GM21825 (cell line): ENCODE results near the gene DLG2.
"Not testable (repeated sequence)": the region's sequence is repeated elsewhere in the genome, so short reads cannot be mapped to it uniquely, and the experiment has no call there.

Experiments
- ATAC-seq: cut with Tn5 transposase; IDR thresholded peaks from one replicate; pipeline ENCODE4 v1.9.1; 2021; ENCODE audit warnings: mild to moderate bottlenecking, moderate library complexity; ENCODE audit not compliant: unreplicated experiment

DLG2 gene

DNA sequence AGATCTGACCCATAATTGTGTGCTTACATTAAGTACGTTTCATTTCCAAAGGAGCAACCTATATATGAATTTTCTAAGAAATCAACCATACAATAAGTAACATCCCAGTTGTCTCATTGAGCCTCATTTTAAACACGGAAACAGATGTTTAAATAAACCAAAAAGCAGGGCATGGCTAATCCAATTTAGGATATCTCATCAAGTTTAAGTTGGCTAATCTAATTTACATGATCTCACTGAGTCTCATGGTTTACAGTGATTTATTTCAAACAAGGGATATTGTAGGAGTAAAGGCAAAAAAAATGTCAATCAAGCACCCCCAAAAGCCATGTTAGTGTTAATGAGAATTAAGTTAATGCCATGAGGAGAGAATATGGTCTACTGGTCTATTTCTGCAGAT lies 1841.2 kb downstream of the DLG2 start:
- no peak for ATAC-seq

DNA sequence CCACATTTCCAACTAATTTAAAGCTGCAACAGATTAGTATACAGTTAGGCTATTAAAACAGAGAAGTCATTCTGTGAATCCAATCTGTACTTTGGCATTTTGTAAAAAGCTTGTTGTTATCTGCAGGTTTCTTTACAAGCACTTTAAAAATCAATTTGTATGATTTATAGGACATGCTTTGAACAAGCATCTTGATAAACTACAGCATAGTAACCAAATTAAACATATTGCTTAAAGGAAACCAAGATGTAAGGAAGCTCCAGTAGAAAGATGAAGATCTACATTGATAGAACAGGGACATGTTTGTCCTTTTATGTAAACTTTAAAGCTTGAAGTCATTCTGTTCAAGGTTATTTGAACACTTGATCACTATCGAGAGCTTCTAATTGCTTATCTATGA lies 1842.7 kb downstream of the DLG2 start:
- ATAC-seq = no peak

DNA sequence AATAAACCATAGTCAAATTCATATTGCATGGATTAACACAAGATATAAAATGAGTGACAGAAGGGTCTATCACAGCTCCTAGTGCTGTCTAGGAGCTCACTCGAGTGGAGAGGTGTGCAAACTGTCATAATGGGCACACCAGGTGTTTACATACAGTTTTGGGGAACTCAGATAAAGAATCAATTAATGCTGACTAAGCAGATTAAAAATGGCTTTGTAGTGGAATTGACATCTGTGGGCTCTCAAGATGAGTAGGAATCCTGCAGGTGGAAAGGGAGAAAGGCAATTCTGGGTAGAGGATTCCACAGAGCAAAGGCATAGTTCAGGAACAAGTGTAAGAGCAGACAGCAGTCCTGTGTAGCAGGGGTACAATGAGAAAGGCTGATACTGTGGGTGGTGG lies 1844.8 kb downstream of the DLG2 start:
- ATAC-seq = no peak

DNA sequence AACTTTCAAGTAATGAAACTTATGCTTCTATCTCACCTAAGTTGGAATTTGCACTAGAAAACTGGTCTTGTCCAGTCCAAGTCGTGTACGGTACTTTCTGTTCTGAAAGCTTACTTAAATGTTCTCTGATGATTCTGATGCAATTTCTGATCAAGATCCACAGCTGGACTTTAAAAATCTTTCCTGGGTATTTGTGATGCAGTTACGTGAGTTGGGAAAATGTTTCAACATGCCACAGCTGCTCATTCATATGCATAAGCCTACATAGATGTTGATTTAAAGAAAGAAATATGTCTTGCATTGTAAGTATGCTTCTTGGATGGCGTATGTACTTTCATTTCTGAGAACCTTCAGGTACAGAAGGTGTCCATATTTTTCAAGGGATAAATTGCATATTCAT lies 1847.3 kb downstream of the DLG2 start:
- ATAC-seq = no peak

DNA sequence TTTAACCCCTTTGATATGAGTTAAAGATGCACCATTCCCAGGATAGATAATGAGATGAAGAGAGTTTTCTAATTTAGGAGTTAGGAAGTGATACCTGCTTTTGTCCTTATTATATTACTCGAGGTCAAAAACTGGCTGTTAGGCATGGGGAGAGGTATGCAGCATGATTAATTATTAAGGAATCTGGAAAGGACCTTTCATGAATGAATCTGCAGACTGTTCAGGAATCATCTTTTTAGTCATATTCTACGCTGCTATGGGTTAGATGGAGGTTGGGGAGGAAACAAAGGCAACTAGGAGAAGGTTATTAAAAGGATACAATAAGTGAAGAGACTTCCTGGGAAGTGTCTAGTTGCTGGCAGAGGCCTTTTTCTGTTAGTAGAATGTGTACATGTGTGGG lies 1848.5 kb downstream of the DLG2 start:
- no peak for ATAC-seq

DNA sequence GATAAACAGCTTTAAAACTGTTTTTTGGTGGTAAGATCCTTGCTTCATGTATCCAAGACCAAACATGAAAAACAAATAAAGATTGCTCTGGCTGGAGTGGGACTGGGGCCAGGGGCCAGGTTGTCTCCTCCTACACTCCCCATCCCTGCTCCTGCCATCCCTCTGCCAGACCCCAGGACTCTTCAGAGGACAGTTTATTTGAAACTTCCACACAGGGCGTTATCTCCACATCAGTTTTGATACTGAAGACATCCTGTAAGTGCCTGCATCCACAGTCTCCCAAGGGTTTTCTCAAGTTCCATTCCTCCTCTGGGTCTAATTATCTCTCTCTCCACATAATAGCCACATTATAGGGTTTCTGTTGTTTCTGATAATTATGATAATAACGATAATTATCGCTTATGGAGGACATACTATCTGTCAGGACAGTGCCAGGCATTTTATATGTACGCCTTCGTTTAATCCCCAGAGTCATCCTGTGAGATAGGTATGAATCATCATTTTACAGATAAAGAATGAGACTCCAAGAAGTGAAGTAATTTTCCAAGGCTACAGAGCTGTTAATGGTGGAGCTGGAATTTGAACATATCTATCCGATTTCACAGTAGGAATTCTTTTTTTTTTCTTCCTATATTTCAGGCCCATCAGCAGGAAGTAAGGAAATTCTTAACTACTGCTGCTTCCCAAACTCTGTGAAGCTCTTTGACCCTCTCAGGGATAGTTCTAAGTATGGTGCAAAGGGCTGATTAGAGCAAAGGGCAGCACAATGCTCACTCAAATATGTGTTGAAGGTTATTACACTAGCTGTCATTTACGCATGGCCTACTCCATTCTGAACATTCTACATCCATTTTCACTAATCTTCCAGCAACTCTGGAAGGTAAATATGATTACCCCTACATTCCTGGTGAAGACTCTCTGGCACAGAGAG lies 1852.9 kb downstream of the DLG2 start:
- no peak for ATAC-seq

DNA sequence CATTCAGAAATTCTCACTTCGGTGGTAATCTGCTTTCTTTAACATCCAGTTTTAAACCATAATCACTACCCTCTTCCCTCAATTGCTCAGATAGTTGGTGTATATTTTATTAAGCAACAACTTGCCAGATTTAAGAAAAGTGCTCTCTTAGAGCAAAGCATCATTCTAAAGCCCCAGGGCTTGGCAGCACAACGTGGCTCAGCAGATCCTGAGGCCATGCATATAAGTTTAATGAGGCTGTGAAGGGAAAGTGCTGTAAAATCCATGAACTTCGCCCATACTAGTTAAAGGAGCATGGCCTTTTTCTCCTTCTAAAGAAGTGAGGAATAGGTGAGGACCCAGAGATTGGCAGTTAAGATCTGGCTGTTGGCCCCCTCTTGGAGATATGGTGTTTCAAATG lies 1858.7 kb downstream of the DLG2 start:
- ATAC-seq = no peak

DNA sequence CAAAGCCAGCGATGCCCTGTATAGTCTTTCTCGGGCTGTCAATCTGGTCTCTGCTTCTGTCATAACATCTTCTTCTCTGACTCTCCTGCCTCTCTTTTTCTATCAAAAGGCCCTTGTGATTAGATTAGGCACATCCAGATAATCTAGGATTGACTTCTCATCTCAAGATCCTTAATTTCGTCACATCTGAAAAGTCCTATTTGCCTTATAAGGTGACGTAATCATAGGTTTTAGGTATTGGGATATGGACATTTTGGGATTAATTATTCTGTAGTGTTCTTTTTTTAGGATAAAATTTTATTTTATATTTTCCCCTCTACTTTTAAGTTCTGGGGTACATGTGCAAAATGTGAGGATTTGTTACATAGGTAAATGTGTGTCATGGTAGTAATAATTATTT lies 1860.2 kb downstream of the DLG2 start:
- ATAC-seq = no peak

DNA sequence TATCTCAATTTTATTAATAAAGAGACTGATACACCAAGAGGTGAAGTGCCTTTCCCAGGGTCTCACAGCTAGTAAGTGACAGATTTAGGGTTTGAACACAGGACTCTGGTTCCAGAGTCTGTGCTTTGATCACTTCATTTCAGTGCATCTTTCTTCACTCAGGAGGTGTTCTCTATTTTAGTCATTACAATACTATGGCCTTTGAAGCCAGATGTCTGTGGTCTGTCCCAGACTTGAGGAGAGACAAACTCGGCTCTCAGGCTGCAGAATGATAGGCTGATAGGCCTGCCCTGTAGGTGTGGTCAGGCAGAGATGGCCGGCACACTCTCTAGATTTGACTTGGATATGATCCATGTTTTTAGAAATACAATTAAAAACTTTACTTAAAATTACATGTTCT lies 1862.5 kb downstream of the DLG2 start:
- no peak for ATAC-seq

DNA sequence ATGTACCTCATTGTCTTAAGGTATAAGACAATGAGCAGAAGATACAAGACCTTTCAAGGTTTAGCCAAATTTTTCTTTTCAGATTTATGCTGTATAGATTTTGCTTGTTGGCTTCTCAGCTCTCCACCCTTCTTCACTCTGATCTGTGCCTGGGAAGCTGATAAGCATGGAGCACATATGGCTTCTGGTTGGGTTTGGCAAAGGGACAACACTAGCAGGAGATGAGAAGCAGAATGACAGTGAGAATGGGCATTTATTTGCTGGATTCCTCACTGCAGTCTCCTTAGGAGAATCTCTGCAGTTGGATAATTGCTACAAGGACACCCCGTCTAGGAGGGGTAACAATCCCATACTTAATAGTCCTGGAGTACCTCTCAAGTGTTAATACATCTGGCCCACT lies 1866.2 kb downstream of the DLG2 start:
- ATAC-seq = no peak

DNA sequence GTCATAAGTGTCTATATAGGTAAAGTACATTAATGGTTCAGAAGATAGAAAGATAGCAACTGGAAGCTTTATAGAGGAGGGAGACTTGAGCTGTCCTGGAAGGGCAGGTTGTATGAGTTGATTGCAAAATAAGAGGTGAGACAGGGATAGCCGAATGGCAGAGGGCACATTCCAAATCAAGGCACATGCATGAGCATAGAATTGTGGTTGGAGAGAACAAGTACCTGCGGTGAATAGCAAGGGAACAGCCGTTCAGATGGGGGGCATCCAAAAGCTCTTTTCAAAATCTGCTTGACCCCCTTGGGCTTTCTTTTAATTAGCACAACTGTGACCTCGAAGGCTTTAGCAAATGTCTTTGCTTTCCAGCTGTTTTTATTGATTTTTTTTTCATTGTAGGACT lies 1868.0 kb downstream of the DLG2 start:
- no peak for ATAC-seq

DNA sequence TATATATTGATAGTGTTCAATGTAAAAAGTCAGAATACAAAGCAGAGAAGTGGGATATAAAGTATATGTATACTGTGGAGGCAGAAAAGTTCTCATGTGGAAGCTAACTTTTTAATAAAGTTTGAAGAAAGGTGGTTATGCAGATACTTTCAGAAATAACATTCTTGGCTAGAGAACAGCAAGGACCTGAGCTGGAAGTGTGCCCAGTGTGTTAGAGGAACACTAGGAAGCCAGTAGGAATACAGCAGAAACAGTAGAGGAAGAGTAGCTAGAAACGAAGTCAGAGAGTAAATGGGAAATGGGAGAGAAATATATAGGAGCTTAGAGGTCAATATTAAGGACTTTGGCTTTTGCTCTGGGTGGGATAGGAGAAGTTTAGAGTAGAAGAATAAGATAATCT lies 1876.1 kb downstream of the DLG2 start:
- ATAC-seq = no peak

DNA sequence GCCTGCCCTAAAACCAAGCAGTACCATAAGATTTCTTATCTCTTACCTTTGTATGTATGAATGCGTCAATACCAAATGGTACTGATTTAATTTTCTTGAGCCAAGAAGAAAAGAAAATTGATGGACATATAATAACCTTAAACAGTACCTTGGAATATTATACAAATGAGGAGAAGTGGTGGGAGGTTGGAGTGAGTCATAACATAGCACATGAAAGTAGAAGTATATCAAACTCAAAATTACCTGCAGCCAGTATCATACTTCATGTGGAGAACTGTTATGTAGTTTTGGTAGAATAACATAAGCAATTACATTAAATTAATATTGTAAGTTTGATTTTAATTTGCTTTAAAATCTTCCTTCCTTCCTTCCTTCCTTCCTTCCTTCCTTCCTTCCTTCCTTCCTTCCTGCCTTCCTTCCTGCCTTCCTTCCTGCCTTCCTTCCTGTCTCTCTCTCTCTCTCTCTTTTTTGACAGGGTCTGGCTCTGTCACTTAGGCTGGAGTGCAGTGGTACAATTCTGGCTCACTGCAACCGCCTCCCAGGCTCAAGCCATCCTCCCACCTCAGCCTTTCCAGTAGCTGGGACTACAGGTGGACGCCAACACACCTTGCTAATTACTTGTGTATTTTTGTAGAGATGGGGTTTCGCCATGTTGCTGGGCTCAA lies 1880.1 kb downstream of the DLG2 start:
- no peak for ATAC-seq

DNA sequence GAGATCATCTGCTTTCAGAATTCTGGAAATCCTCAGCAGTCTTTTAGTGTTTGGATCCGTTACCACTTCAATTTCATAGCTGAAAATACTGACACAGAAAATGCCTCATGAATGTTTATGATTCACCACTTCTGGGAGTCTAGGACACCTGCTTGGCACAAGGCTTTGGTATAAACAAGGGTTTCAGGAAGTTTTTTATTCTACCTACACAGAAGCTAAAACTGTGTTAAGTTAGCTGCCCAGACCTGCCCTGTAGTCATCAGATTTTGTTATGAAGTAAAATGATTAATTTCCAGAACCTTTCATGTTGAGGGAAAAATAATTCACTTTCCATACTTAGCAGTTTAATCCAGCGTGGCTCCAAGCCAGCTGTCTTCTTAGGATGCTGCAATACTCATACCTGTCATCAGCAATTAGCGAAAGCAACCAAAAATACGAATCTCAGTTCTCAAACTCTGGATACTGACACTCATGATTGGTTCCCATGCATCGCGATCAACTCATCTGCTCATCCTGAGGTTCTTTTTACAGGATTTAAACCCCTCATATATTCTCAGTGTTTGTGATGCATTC lies 1882.4 kb downstream of the DLG2 start:
- ATAC-seq = no peak

DNA sequence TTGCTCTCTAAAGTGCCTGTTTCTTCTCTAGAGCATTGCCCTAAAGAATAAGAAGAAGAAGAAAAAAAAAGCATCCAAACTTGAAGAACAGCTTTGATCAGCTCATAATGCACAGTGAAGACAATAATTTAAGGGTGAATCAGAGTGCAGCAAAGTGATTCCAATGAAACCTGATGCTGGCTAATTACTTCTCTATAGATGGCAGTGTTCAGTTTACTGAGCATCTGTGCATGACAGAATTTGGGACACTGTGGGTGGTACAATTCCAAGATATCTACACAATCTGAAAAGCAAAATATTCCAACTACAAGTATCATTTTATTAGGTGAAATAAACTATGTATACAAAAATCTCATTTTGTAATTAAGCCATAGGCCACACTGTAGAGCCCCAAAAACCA lies 1890.5 kb downstream of the DLG2 start:
- no peak for ATAC-seq

DNA sequence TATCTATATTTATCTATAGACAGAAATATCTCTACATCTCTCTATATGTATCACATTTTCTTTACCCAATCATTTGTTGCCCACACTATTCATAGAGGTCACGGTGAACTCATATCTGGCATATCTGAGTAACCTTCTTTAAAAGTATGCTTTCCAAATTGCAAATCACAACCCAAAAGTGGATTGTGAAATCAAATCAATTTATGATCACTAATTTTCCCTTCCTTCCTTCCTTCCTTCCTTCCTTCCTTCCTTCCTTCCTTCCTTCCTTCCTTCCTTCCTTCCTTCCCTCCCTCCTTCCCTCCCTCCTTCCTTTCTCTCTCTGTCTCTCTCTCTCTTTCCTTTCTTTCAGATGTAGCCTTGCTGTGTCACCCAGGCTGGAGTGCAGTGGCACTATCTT lies 1893.0 kb downstream of the DLG2 start:
- no peak for ATAC-seq

DNA sequence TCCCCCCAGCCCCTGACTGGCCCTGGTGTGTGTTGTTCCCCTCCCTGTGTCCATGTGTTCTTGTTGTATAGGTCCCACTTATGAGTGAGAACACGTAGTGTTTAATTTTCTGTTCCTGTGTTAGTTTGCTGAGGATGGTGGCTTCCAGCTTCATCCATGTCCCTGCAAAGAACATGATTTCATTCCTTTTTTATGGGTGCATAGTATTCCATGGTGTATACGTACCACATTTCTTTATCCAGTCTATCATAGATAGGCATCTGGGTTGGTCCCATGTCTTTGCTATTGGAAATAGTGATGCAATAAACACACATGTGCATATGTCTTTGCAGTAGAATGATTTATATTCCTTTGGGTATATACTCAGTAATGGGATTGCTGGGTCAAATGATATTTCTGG lies 1895.9 kb downstream of the DLG2 start:
- ATAC-seq = not testable (repeated sequence)

DNA sequence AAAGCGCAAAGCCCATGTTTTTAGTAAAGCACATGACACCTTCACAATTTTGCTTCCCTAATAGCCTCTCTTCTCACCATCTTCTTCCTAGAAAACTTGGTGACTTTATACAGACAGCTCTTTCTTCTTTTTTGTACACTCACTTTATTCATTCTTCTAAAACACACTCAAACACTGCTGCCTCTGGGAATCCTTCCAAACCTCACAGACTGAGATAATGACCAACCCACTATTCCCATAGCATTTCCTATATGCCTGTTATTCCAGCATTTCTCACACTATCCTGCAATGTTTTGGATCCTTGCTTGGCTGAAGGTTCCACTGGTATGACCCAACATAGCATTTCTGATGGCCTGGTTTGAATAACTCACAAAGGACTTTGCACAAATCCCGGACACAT lies 1898.9 kb downstream of the DLG2 start:
- ATAC-seq = no peak

DNA sequence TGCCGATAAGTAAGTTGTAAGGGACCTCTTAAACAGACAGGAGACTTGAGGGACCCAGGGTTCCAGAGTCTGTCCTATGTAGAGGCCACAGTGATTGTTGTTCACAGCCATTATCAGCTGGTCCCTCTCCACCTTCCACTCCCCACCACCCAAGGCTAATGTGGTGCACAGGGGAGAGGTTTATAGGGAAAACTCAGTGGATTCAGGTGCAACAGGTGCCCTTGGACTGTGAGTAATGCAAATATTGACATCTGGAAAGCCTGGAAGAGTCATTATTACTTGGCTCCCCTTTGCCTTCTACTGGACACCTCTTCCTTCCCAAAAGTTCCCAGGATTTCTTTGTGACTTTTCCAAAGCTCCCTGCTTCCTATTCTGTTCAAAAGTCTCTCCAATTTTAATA lies 1899.9 kb downstream of the DLG2 start:
- ATAC-seq = no peak

DNA sequence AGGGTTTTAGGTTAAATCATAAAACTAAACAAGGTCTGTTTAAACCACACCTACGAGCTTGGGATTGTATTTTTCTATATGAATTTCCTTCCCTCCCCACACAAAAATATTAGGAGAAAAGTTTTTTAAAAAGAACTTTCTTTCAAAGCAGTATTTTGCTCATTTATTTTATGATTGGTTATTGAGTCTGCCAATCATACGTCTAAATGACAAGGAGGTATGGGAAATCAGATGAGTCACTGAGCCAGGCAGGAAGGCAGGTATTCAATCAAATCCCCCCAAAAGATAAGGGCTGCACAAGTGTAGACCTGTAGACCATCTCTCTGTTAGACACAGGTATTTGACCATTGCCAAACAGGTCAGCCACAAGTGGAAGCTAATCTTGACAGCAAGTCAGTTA lies 1900.8 kb downstream of the DLG2 start:
- no peak for ATAC-seq

DNA sequence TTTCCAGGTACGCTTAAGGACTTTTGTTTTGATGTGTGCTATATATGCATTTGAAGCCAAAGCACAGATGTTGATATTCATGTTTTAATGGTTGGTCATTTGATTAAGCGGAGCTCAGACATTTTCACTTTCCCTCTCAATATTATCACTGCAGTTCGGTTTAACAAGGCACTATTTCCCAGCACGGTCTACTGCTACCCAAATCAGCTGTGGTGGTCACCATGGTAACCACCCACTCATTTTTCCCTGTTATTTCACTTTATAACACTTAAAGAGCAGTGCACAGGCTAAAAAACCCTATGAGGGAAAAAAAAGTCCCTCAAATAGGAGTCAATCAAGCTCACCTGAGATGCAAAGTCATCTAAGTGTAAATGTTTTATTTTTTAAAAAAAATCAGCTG lies 1901.4 kb downstream of the DLG2 start:
- ATAC-seq = no peak

DNA sequence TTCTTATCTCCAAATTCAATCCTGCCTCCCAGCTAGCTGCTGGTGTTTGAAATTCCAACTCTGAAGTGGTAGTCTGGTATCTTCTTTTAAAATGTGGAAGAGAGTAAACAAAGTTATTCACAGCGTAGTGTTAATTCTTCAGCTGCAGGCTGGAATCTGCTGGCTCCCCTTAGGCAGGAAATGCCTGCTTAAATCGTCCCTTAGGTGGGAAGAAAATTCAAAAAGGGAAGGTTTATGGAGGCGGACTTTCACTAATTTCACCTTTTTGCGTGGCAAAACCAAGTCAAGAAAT lies 1901.9 kb downstream of the DLG2 start:
- no peak for ATAC-seq
